ENCODE data around the gene NPIPB12.
A peak's percentile ranks its signal among the peaks of the same experiment; 100 is the strongest.
"Not testable (repeated sequence)": the region's sequence is repeated elsewhere in the genome, so short reads cannot be mapped to it uniquely, and the experiment has no call there.

Gene NPIPB12

DNA sequence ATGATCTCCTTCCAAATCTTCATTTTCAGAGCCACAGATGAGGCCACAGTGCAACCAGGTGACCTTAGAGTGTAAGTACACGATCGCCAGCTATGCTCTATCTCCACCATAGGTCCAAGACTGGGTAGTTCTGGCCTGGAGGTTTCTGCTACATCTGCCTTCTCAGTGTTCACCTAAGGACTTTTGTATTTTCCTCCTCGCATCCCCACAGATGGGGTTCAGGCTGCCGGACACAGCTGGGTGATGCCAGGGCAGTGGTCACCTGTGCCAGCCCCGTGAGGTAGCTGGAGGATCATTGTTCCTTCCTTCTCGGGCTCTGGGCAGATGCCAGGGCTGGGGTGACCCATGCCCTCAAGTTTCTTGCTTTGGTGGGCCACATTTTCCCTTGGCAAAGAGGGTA, at the start of gene NPIPB12:
Gene NPIPB12, minus strand, starts transcription at position 101 of the 400 bp plus-strand sequence.
- DNase-seq = not testable (repeated sequence)

DNA sequence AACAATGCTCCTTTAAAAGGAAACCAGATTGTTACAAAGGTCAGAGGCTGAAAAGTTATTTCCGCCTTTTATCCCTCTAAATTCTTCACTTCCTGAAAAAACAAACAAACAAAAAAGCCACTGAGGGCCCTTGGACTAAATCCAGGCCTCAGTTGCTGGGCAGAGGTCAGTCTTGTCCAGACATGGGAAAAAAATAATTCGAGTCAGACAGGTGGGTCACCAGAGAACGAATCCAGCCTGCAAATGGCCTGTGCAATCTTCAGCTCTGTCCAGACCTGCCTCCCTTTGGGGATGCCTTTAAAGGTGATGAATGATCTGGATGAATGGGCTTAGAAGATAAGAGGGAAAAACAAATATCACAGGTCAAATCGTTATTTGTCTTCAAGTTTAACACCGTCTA, 15.3 kb upstream of the NPIPB12 start:
- DNase-seq = not testable (repeated sequence)

DNA sequence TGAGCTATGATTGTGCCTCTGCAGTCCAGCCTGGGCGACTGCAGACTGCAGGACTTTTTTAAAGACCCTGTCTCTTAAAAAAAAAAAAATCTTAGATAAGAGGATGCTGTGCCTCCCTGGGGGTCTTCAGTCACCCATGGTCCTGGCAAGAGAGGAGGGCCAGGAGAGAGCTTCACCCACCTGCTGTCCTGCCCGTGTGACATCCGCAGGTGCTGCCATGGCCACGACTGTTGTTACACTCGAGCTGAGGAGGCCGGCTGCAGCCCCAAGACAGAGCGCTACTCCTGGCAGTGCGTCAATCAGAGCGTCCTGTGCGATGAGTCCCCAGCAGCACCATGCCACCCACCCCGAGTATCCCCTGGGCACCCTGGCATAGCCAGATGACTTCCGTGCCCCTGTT, 23.9 kb downstream of the NPIPB12 start:
- not testable (repeated sequence) for DNase-seq

DNA sequence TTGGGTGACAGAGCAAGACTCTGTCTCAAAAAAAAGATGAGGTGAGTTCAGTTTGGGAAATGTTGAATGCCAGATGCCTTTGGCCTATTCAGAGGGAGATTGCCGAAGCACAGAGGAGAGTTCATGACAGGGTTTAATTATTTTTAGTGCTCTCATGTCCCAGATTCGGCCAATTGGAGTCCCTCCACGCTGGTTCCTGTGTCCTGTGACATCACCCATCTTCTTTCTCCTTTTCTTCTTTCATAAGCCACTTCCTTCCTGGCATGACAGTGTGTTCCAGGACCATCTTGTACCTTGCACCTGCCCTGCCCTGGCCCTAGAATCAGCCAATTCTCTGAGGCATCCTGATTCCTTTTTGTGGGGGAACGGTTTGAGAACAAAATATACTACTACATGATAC, 34.1 kb downstream of the NPIPB12 start:
- DNase-seq = not testable (repeated sequence)

DNA sequence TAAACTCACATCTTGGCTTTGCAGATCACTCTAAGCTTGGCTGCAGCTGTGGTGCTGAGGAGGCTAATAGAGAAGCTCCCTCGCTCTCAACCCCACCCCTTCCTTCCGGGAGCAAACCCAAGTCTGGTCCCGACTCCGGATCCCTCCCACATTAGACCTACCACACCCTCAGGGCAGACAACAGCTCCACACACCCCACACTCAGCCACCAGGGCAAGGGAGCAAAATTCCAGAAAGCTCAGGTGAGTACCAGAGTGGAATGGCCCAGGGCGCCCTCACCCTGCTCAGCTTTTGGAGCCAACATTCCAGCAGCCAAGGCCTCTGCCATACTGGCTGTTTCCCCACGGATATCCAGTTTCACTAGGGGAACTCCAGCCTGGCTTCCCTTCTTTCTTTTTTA, 36.5 kb downstream of the NPIPB12 start:
- peak; percentile 26 for DNase-seq

DNA sequence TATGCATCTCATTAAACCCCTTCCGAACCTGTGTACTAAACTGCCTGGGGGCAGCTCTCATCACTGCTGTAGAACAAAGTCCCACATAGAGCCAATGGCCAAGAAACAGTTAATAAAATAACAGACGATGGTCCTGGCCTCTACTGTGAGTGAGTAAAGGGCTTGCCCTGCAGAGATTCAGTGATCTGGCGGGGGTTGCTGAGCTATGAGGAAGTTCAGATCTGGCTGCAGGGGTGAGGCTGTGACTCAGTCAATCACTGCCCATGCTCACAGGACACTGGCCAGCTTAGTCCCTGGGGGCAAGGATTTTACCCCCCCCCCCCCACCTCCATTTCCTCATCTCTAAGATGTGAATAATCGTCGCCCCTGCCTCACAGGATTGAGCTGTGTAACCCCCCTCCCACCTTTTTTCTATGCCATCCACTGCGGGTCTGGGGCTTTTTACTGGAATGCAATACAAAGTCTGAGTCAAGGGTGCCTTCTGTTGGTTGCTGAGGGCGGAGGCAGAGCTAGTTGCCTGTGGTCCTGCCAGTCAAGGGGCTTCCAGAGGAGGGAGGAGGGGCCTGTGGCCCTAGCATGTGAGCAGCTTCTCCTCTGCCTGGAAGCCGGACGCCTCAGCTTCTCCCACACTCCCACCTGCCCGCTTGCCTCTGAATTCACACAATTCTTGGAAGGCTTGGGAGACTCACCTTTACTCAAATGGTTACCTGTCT, 38.4 kb downstream of the NPIPB12 start:
- DNase-seq = not testable (repeated sequence)

DNA sequence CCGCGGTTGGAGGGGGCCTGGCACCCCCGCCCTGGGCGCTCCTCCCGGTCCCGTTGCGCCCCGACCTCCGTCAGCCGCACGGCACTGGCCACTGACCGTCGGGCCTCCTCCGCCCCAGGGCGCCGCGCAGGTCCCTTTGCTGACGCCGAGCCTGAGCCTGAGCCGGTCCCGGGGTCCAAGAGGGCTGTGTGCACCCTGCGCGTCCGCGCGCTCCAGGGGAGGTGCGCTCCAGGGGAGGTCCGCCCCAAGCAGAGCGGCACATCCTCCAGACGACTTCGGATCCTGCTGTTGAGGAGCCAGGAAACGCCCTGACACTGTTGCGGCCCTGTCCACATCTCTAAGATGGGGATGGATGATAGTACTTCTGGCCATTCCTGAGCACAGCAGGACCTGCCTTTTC, 39.3 kb downstream of the NPIPB12 start:
- not testable (repeated sequence) for DNase-seq

DNA sequence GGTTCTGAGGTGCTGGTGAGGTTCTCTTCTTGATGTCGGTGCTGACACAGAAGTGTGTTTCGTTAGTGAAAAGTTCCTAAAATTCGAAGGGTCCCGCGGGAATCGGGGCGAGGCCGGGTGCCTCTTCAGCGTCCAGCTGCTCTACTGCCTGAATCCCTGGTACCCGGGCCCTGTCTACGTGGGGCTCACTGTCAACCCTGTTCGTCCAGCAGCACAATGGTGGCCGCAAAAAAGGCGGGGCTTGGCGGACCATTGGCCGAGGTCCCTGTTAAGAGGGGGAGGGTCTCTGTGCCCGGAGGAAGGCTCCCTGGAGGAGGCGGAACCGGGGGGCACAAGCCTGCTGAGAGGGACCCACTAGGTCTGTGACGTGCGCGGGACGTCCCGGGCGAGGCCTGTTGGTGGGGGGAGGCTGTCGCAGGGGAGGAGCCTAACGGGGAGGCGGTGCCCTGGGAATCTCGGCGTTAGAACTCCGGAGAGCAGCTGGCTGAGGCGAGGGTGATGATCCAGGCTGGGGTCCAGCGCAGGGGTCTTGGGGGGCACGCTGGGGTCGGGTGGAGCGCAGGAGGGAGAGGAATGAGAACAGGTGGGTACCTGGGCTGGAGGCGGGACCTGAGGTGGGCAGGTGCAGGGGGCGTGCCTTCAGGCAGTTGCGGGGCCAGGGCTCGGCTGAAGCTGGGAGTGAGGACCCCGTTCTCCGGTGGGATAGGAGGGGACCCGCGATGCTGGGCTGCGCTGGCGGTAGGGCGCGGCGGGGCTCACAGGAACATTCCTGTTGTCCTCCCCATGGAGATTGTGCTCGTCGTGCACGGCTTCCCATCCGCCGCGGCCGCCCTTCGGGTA, 40.0 kb downstream of the NPIPB12 start:
- not testable (repeated sequence) for DNase-seq

DNA sequence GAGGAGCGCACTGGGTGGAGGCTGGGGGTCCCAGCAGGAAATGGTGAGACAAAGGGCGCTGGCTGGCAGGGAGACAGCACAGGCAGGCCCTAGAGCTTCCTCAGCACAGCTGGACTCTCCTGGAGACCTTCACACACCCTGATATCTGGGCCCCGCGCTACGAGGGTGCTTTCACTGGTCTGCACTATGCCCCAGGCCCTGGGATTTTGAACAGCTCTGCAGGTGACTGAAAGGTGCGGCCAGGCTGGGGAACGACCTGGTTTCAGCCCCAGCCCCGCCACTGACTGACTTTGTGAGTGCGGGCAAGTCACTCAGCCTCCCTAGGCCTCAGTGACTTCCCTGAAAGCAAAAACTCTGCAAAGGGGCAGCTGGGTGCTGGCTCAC, 45.6 kb downstream of the NPIPB12 start:
- DNase-seq = not testable (repeated sequence)

DNA sequence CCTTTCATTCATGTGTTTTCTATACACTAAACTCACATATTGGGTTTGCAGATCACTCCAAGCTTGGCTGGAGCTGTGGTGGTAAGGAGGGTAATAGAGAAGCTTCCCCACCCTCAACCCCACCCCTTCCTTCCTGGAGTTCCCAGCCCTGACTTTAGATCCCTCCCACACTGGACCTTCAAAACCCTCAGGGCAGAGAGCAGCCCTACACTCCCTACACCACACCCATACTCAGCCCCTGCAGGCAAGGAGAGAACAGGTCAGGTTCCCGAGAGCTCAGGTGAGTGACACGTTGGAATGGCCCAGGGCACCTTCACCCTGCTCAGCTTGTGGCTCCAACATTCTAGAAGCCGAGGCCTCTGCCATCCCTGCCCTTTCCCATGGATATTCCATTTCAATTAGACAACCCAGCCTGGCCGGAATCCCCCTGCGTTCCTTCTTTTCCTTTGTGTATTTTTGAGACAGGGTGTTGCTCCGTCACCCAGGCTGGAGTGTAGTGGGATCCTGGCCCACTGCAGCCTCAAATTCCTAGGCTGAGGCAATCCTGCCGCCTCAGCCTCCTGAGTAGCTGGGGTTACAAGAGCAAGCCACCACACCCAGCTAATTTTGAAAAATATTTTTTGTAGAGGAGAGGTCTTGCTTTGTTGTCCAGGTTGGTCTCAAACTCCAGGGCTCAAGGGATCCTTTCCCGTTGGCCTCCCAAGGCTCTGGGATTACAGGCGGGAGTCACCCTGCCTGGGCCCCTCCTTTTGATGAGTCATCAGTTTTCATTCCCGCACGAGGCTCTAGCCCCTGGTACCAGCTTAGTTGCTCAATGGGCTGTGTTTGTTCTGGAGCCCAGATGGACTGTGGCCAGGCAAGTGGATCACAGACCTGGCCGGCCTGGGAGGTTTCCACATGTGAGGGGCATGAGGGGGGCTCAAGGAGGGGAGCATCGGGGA, 46.2 kb downstream of the NPIPB12 start, which contains the start of gene SULT1A4:
Gene SULT1A4, plus strand, starts transcription at position 208 of the 941 bp plus-strand sequence. CDS start 1,473 bp downstream, outside the sequence.
- DNase-seq = not testable (repeated sequence)

DNA sequence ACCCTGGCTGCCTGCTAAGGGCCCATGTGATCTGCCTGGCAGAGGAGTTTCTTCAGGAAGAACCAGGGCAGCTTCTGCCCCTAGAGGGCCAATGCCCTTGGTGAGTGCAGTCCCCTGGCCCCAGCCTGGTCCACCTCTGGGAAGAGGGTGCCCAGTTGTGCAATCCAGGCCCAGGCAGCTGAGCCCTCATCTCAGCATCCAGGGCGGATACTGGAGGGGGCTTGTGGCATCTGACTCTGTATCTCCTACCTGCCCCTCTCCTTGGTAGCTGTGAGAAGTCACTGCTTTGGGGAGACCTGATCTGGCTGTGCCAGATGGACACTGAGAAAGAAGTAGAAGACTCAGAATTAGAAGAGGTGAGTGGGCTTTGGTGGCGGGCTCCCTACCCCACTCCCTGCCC, 48.5 kb downstream of the NPIPB12 start:
- DNase-seq = not testable (repeated sequence)

DNA sequence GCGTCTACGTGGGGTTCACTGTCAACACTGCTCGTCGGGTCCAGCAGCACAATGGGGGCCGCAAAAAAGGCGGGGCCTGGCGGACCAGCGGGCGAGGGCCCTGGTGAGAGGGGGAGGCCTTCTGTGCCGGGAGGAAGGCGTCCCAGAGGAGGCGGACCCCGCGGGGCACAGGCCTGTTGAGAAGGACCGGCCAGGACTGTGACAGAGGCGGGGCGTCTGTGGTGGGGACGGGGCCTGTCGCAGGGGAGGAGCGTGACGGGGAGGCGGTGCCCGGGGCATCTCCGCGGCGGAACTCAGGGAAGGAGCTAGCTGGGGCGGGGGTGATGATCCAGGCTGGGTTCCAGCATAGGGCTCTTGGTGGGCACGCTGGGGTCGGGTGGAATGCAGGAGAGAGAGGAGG, 51.4 kb downstream of the NPIPB12 start:
- not testable (repeated sequence) for DNase-seq

DNA sequence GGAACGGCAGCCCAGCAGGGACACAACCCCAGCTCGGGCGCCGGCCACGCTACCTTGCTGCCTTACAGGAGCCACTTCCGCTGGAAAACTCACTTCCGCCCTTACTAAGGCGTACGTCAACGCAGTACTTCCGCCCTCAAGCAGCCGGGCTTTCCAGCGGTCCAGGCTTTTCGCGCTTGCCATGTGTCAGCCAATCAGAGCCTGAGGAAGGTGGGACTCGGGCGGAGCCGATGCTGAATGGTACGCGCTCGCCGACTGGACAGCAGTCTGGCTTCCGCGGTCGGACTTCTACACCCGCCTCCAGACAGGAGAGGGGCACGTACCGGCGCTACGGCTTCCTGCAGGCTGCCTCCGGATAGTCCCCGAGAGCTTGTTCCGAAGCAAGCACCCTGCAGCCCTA, 51.9 kb downstream of the NPIPB12 start, which contains the start of the genes BOLA2 and SLX1B:
Gene BOLA2, minus strand, starts transcription at position 83 of the 400 bp plus-strand sequence. CDS start 98 bp downstream, outside the sequence.
Gene SLX1B, plus strand, starts transcription at position 265 of the 400 bp plus-strand sequence.
- not testable (repeated sequence) for DNase-seq

DNA sequence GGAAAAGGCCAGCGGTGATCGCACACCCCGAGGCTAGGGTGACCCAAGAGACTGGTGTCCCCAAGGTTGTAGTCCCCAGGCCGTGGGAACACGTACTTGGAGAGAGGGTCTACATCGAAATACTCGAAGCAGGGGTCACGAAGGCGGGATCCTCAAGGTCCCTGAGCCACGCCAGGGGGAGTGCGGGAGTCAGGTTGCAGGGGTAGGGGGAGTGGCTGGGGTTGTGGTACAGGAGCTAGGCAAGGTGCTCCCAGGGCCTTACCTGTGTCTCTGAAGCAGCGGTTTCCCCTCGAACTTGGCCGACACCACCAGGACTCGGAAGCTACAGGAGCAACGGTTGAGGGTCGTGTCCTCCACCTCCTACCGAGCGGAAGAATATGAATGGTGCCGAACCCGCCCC, 52.5 kb downstream of the NPIPB12 start:
- DNase-seq = not testable (repeated sequence)

Measured in activated CD4-positive, alpha-beta T cell treated with anti-CD3 and anti-CD28 coated beads, Interleukin-2, amount 50 U/mL, for 16 hours (primary cell).